GM18505 (cell line): ENCODE results near the gene NCF4.

Experiments used
- ATAC-seq: cut with Tn5 transposase; IDR thresholded peaks from one replicate; pipeline ENCODE4 v1.9.1; 2021; ENCODE audit not compliant: unreplicated experiment
- POLR2A ChIP-seq: IDR thresholded peaks from 4 replicates; pipeline ENCODE4 v1.6.1; 2011; ENCODE audit warnings: borderline replicate concordance; ENCODE audit not compliant: insufficient read depth, insufficient read length; ENCODE audit errors: extremely low read depth

NCF4 gene

GRCh38 chr22:36918586-36919284 lies 57.9 kb downstream of the NCF4 start:
- no peak for TF ChIP-seq POLR2A
- ATAC-seq, result no peak

- no peak for TF ChIP-seq POLR2A
- no peak for ATAC-seq
Observed at GRCh38 chr22:36921309-36922104, 60.7 kb downstream of the NCF4 start.

GRCh38 chr22:36922105-36922608 lies 61.4 kb downstream of the NCF4 start:
- ATAC-seq, result no peak
- no peak for TF ChIP-seq POLR2A

GRCh38 chr22:36922711-36923110 lies 61.9 kb downstream of the NCF4 start:
- ATAC-seq, result no peak
- TF ChIP-seq POLR2A, result no peak

GRCh38 chr22:36923131-36923788 lies 62.5 kb downstream of the NCF4 start:
- TF ChIP-seq POLR2A, result no peak
- no peak for ATAC-seq

- no peak for TF ChIP-seq POLR2A
- ATAC-seq, result no peak
Observed at GRCh38 chr22:36924151-36924698, 63.4 kb downstream of the NCF4 start.

- TF ChIP-seq POLR2A, result no peak
- no peak for ATAC-seq
Observed at GRCh38 chr22:36925388-36926290, 64.8 kb downstream of the NCF4 start.

- ATAC-seq, result no peak
- no peak for TF ChIP-seq POLR2A
Observed at GRCh38 chr22:36926309-36926708, 65.5 kb downstream of the NCF4 start.

- ATAC-seq, result no peak
- no peak for TF ChIP-seq POLR2A
Observed at GRCh38 chr22:36926721-36927435, 66.1 kb downstream of the NCF4 start.
